A673 (cell line): ENCODE results near the gene PDGFRB.

Source experiments
- CTCF ChIP-seq: fragments of 300-800, 200-600 bp; sonication (generic); conservative IDR thresholded peaks from 2 replicates; pipeline ENCODE4 v1.5.1; 2017; ENCODE audit warnings: low read depth, mild to moderate bottlenecking, antibody characterized with exemption, low read length, moderate library complexity, mixed read lengths
- EZH2 ChIP-seq: fragments of 200-600 bp; sonication (generic); IDR thresholded peaks from 2 replicates; pipeline ENCODE4 v1.6.1; 2017; ENCODE audit warnings: borderline replicate concordance, low read depth, mild to moderate bottlenecking, mixed read lengths, antibody characterized with exemption, low read length; ENCODE audit not compliant: poor library complexity, severe bottlenecking

DNA sequence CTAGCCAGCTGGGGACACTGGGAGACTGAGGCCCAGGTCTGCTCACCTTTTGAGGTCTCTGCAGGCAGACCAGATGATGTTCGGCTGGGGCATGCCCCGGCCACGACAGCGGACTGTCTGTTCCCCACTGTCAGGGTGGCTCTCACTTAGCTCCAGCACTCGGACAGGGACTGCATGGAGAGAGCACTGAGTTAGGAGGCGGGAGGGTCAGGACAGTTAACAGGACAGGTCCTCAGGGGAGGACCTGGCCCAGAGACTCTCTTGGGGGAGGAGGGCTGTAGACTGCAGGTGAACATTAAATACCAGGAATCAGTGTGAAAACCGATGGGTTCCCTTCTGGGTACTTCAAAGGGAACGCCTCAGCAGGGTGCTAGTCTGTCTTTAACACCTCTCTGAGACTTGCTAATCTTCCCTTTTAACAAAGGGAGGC lies 25.1 kb downstream of the PDGFRB start:
- no peak for TF ChIP-seq CTCF
- no peak for TF ChIP-seq EZH2
